K562 (cell line): ENCODE results near the gene LAPTM5. TPM values are rescaled to one million over a fixed set of nuclear protein-coding genes. Genes with fewer than 3 reads are reported as not detected.
A peak's percentile ranks its signal among the peaks of the same experiment; 100 is the strongest.

Experiments used
- ATF3 ChIP-seq, 2 experiments: fragments of 450-650 bp in 1 of 2; sonication (generic) in 1 of 2; formaldehyde crosslinking in 1 of 2; IDR thresholded peaks in 1 of 2; conservative IDR thresholded peaks in 1 of 2; 2 replicates each; pipeline versions ENCODE4 v1.6.1 to v1.8.1; 2016 to 2023; ENCODE audit warnings: mild to moderate bottlenecking in 2 of 2, moderate library complexity in 2 of 2, inconsistent platforms in 1 of 2, missing genetic modification reagents in 1 of 2
- CTBP1 ChIP-seq: fragments of 450-650 bp; IDR thresholded peaks from 2 replicates; pipeline ENCODE4 v1.6.1; 2016; ENCODE audit warnings: borderline replicate concordance
- HLTF ChIP-seq: fragments of 450-650 bp; IDR thresholded peaks from 2 replicates; pipeline ENCODE4 v1.6.1; 2016
- NR1H2 ChIP-seq: sonication (generic); formaldehyde crosslinking; IDR thresholded peaks from 2 replicates; pipeline ENCODE4 v1.4.0; 2020; ENCODE audit warnings: mild to moderate bottlenecking, missing genetic modification reagents
- PHF20 ChIP-seq: fragments of 450-650 bp; IDR thresholded peaks from 2 replicates; pipeline ENCODE4 v1.6.1; 2018; ENCODE audit not compliant: partially characterized antibody
- SRSF7 ChIP-seq: fragments of 200-400 bp; formaldehyde crosslinking; optimal IDR thresholded peaks from 2 replicates; pipeline ENCODE3; 2017; ENCODE audit warnings: mild to moderate bottlenecking, low read depth, low read length
- TAF1 ChIP-seq: IDR thresholded peaks from 2 replicates; pipeline ENCODE4 v1.6.1; 2011; ENCODE audit warnings: mild to moderate bottlenecking, low read length, moderate library complexity; ENCODE audit not compliant: insufficient read depth, control insufficient read depth, severe bottlenecking; ENCODE audit errors: extremely low read depth
- USF2 ChIP-seq: sonication (generic); formaldehyde crosslinking; IDR thresholded peaks from 2 replicates; pipeline ENCODE4 v1.5.0; 2020; ENCODE audit warnings: missing genetic modification reagents
- XRCC5 ChIP-seq: fragments of 200-400 bp; formaldehyde crosslinking; IDR thresholded peaks from 2 replicates; pipeline ENCODE4 v1.6.1; 2017; ENCODE audit warnings: low read depth, mild to moderate bottlenecking, low read length
- ZBTB11 ChIP-seq, 3 experiments: fragments of 200-800 bp in 1 of 3; fragments of 250-450 bp in 1 of 3; fragments of 450-650 bp in 1 of 3; sonication (Bioruptor Pico) in 1 of 3; sonication (Bioruptor generic) in 1 of 3; formaldehyde crosslinking in 1 of 3; IDR thresholded peaks; 2 replicates each; pipeline versions ENCODE4 v1.6.1 to v1.8.0; 2016 to 2022; ENCODE audit warnings: mild to moderate bottlenecking in 2 of 3, missing genetic modification characterization in 2 of 3, missing compliant biosample characterization in 1 of 3, moderate library complexity in 1 of 3
- ZNF217 ChIP-seq: sonication (generic); formaldehyde crosslinking; IDR thresholded peaks from 2 replicates; pipeline ENCODE4 v1.8.0; 2022; ENCODE audit warnings: mild to moderate bottlenecking, missing genetic modification reagents
- ZNF609 ChIP-seq: sonication (generic); formaldehyde crosslinking; IDR thresholded peaks from 2 replicates; pipeline ENCODE4 v1.8.1; 2023; ENCODE audit warnings: missing genetic modification reagents, mild to moderate bottlenecking, borderline replicate concordance
- ZNF699 ChIP-seq: fragments of 250-450 bp; sonication (Bioruptor Pico); IDR thresholded peaks from 2 replicates; pipeline ENCODE4 v1.8.0; 2021; ENCODE audit warnings: mild to moderate bottlenecking, moderate library complexity; ENCODE audit not compliant: insufficient replicate concordance
- polyA plus RNA-seq, 8 experiments: library from polyadenylated mRNA; depleted of rRNA in 4 of 8; stranded (reverse) in 5 of 8; unstranded in 3 of 8; fragments of >200 nt; fragmentation: Nextera tagmentation in 2 of 8; fragmentation: Illumina TruSeq in 1 of 8; extraction: Ambion mirVana in 2 of 8; extraction: Trizol in 1 of 8; gene quantifications; 2 replicates each; pipeline versions ENCODE4 v1.2.1 to v1.2.3, GENCODE V29; 2011 to 2014; ENCODE audit warnings: inconsistent platforms in 1 of 8, missing spikeins in 1 of 8
- total RNA-seq, 7 experiments: library from RNA; depleted of rRNA in 6 of 7; stranded (reverse); fragments of >200 nt in 6 of 7; fragmentation: Illumina TruSeq in 2 of 7; extraction: Trizol in 2 of 7; gene quantifications; 2 replicates each; pipeline versions ENCODE4 v1.2.1 to v1.2.3, GENCODE V29; 2011 to 2021; ENCODE audit warnings: low replicate concordance in 1 of 7

LAPTM5 gene
- total and polyA plus RNA-seq, 9 of the 15 experiments (the other 6 are each of a cell fraction or from before 2014, with no cell fraction given): 2.4 to 47.3 (median 20.3) TPM

- TF ChIP-seq ZNF217 (CRISPR knock-in tag): peak; percentile 60; the same call in 1 of the 2 replicates
- peak; percentile 72 for TF ChIP-seq ZNF609 (CRISPR knock-in tag)
- TF ChIP-seq NR1H2: 0 out of 2 replicates have a peak, but pooled peaks have one; percentile 79
- peak; percentile 78 for TF ChIP-seq TAF1
- no peak for TF ChIP-seq ZNF699 (CRISPR knock-in tag)
- peak; percentile 30 for TF ChIP-seq PHF20
- TF ChIP-seq HLTF: peak; percentile 61; the same call in 1 of the 2 replicates
- TF ChIP-seq CTBP1: peak; percentile 92; the same call in 1 of the 2 replicates
- TF ChIP-seq USF2 (CRISPR knock-in tag): no peak
- TF ChIP-seq XRCC5: peak; percentile 17; the same call in 1 of the 2 replicates
- TF ChIP-seq ATF3 (IDR thresholded peaks at IDR 0.05): peak; percentile 72
- peak; percentile 87 for TF ChIP-seq ATF3 (CRISPR knock-in tag; conservative IDR thresholded peaks at IDR 0.05)
- peak in 1 of 3 experiments; percentile 48; a peak in 1 of 6 replicates for TF ChIP-seq ZBTB11 (CRISPR knock-in tag; IDR thresholded peaks at IDR 0.05)
- no peak for TF ChIP-seq SRSF7
These were observed 20.8 kb upstream of the LAPTM5 start (continued) for GRCh38 chr1:30778154-30778978.
